HG02588 (cell line): ENCODE results near the gene KRT32.

Experiments
- ATAC-seq: cut with Tn5 transposase; IDR thresholded peaks from one replicate; pipeline ENCODE4 v1.9.1; 2021; ENCODE audit warnings: mild to moderate bottlenecking, moderate library complexity; ENCODE audit not compliant: unreplicated experiment

KRT32 gene

DNA sequence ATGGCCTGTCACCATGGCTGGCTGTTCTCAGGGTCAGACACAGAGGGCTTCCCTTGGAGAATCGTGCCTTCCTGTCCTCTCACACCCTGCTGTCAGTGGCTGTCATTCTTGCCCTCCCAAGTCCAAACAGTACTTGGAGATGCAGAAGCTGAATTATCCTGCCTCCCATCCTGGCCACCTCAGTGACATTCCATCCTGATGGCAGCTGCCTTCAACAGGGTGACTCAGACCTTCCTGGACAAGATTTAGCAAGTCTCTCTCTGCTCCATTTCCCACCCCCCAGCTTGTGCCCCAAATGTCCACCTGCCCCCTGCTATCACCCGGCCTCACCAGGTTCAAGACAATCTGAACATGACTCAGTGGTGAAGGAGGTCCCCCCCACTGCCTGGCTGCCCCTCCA, 27.3 kb upstream of the KRT32 start:
- ATAC-seq: no peak

GRCh38 chr17:41492771-41493170, 25.6 kb upstream of the KRT32 start:
- no peak for ATAC-seq

GRCh38 chr17:41492351-41492750, 25.2 kb upstream of the KRT32 start:
- ATAC-seq: no peak

DNA sequence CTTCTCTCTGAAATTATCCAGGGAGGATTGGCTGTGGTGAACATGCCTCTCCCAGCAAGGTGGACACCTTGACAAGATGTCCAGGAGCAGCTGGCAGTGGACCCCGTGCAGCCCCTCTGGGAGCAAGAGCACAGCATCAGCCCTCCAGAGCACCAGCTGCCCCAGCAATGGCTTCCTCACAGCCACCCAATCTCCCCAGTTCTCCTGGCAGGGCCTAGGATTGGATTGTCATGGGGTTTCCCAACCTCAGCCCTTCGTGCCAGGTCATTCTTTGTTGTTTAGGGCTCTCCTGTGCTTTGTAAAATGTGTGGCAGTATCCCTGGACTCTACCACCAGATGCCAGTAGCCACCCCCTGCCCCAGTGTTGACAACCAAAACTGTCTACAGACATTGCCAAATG, 24.3 kb upstream of the KRT32 start:
- ATAC-seq: no peak

DNA sequence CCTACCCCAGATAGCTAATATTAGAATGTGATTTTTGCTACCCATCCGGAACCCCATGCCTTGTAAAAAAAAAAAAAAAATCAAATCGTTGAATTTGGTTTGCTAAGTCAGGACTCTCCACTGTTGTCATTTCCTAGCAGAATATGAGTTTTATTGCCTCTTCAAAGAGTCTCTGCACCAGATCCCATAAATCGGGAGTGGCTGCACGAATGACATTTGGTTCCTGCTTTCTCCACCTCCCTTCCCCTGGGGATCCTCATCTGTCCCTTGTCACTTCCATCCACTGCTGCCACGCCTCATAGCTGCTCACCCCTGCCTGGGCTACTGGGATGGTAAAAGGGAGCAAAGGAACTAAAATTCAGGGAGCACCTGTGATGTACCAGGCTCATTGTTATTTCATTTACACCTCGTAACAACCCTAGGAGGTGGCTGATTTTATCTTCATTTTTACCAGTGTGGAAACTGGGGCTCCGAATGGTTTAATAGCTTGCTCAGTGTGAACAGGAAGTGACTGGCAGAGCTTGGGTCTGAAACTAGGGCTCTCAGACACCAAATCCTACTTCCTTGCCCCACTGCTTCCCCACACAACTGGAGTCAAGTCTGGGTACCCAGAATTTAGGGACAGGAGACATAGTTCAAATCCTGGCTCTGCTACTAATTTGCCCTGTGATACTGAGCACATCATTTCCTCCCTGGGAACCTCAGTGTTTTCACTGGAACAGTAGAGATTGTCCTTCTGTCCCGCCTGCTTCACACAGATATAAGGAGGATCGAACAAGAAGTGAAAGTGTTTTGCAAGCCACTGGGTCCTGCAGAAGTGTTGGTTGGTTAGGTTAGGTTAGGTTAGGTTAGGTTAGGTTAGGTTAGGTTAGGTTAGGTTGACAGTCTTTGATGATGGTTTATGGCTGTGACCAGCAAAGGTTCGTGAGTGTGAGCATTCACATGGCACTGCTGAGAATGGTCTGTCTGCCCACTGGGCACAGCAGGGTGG, 23.1 kb upstream of the KRT32 start:
- ATAC-seq: no peak

- ATAC-seq: no peak
Observed at GRCh38 chr17:41489531-41489930, 22.3 kb upstream of the KRT32 start, which contains the start of gene KRT36. Gene KRT36 (minus strand): TSS chr17:41489910. CDS start chr17:41489864, 46 bp downstream.

DNA sequence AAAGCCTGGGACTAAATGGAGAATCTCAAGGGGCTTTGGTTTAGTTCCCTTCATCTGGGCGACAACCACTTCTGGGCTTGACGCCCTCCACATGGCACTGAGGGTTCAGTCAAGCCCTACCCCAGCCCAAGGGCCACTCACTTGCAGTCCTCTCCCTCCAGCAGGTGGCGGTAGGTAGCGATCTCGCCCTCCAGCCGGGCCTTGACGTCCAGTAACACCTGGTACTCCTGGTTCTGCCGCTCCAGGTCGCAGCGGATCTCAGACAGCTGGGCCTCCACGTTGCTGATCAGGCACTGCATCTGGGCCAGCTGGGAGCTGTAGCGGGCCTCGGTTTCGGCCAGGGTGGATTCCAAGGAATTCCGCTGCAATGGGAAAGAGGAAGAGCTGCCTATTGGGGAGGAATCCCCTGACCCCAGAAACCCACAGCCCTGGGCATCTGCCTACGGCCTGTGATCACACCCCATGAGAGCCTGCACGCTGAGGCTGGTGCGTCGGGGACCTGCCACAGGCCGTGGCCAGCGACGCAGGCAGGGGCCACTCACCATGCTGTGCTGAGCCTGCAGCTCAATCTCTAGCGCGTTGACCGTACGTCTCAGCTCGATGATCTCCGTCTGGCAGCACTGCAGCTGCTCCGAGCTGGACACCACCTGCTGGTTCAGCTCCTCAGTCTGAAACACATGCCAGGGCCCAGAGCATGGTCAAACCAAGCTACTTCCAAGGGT, 19.8 kb upstream of the KRT32 start:
- no peak for ATAC-seq

DNA sequence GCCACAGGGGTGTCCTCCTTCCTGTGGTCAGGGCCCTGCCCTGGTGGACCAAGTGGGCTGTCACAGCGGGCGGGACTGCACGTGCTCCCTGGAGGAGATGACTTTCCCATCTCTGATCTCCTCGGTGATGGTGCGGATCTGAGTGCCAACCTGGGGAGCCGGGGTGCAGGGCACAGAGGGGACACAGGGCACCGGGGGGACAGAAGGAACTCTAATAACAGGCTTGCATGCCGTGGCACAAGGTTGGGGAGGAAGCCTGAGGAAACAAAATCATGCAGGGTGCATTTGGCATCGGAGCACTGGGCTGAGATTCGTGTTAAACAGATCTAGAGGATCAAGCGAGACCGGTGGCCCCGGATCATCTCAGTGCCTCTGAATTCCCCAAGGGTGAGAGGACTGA, 19.1 kb upstream of the KRT32 start:
- ATAC-seq: no peak

DNA sequence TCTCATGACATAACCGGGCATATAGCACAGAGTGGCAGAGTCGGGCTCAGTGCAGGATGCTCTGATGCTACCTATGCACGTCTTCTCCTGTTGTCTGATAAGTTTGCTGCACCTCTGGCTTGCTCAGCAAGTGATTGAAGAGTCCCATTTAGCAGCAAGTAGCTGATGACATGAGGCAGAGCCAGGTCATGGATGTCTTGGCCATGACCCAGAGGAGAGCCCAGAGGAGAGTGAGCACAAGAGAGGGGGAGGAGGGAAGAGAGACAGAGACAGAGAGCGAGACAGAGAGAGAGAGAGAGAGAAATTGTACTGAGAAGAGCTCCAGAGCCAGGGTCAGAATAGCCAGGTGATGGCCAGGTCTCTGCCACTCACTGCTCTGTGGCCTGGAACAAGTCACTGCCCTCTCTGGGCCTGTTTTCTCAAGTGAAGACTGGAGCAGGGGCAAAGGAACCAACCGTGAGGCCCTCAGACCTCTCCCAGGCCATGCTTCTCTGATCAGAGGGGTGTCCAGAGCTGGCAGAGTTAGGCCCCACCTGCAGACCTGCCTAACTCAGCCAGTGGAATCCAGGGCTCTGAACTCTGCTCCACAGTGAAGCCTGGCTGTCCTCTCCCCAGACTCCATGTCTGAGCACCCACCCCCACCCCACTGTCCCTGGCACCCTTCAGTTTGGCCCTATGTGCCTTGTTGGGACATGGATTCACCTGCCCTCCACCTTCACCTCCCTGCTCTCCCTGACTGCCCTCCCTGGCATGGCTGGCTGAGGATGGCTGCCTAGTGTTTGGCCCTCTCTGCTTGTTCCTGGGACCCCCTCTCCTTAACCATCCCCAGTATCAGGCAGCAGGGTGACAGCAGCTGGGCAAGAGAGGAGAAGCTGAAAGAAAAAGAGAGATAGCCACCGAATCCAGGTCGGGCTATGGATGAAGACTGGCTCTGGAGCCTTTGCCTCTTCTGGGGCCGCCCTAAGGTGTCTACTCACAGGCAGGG, 18.0 kb upstream of the KRT32 start:
- no peak for ATAC-seq

GRCh38 chr17:41483991-41484826, 17.0 kb upstream of the KRT32 start:
- ATAC-seq: no peak

DNA sequence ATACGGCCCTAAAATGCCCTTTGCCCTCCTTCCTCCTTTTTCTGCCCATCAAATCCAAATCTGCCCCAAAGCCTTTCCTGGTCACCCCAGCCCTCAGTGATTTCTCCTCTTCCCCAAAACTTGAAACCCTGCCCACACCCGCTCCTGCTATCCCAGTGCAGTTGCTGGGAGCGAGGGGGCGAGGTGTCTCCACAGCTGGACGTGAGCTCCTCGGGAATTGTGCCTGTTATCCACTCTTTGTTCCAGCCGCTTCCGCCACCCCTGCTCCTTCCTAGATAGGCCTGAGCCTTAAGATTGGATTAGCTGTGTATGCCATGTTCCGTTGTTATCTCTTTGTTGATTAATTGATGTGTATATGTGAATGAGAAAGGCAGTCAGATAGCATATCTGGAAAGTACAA, 16.3 kb upstream of the KRT32 start:
- no peak for ATAC-seq

DNA sequence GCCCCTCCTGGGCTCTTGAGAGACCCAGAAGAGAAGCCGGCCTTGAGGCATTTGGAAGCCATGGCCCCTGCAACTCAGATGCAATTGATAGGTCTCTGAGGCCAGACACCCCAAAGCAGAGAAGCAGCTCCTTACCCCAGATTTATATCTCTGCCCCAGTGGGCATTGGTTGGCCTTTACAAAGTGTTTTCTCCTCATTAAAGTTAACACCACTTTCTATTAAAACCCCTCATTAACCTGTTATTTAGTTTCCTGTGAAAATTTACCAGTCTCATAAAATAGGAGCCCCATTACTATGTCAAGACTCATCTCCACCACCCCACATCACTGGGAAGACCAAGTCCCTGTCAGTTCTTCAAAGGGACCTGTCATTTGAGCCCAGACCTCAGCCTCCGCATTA, 13.8 kb upstream of the KRT32 start, which contains the start of gene KRT35:
TSS of gene KRT35 (minus strand) at position 116 of the 400 bp plus-strand sequence. CDS start at position 62, 54 bp downstream.
- ATAC-seq: no peak

GRCh38 chr17:41480581-41480980, 13.4 kb upstream of the KRT32 start:
- ATAC-seq: no peak

- ATAC-seq: no peak
Observed at GRCh38 chr17:41480136-41480535, 12.9 kb upstream of the KRT32 start.

- ATAC-seq: no peak
Observed at GRCh38 chr17:41478237-41478636, 11.1 kb upstream of the KRT32 start.

DNA sequence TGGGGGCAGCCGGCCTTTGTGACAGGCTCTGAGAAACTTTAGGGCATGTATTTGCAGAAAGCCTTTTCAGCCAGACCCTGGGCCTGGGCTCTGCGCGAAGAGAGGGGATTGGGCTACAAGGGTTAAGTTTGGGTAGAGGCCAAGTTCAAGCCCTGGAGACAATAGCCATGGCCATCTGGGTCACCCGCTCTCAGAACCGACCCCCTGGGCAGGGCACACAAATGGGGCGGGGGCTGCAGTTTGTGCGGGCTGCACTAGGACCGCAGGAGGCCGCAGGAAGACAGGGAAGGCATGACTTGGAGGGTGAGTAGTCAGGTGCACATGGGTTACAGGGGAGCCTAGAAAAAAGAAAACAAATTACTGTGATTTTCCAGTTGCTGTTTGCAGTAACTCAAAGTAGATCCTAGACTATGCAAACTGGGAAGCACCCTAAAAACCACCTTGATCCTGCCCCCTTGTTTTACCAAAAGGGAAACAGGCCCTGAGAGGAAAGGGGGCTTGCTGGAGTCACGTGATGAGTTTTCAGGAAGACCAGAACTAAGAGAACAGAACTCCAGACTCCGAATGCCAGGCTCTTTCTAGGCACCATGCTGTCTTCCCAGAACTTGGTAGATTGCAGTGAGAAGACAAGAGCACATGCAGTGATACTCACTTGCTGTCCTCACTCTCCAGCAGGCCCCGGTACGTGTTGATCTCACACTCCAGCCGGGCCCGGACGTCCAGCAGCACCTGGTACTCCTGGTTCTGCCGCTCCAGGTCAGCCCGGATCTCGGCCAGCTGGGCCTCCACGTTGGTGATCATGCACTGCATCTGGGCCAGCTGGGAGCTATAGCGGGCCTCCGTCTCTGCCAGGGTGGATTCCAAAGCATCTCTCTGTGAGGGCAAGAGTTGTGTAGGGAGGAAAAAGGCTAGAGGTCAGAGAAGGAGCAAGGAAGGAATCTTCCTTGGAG, 10.0 kb upstream of the KRT32 start:
- ATAC-seq: no peak

- no peak for ATAC-seq
Observed at GRCh38 chr17:41475421-41475820, 8.2 kb upstream of the KRT32 start.

DNA sequence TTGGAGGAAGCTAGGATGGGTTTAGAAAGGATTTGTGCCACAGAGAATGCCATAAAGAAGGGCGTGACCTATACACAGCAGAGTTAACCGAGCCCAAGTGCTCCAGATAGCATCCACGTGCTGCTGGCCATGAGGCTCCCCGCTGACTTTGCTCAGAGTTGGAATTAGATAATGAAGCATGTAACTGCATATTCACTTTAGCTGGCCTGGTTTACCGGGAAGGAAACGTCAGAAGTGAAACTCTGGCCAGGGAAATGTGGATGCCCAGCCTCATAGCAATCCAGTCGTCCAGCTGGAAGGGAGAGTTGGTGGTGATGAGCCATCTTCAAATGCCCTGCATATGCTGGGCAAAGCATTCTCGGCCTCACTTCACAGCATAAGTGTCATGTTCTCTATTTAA, 7.7 kb upstream of the KRT32 start:
- no peak for ATAC-seq

- ATAC-seq: no peak
Observed at GRCh38 chr17:41468346-41468745, 1.2 kb upstream of the KRT32 start.
